HG02840 (cell line): ENCODE results near the gene LRRTM3.

Source experiments
- ATAC-seq: cut with Tn5 transposase; IDR thresholded peaks from one replicate; pipeline ENCODE4 v1.9.1; 2021; ENCODE audit warnings: mild to moderate bottlenecking, moderate library complexity, moderate number of reproducible peaks; ENCODE audit not compliant: unreplicated experiment, low FRiP score

The LRRTM3 gene

DNA sequence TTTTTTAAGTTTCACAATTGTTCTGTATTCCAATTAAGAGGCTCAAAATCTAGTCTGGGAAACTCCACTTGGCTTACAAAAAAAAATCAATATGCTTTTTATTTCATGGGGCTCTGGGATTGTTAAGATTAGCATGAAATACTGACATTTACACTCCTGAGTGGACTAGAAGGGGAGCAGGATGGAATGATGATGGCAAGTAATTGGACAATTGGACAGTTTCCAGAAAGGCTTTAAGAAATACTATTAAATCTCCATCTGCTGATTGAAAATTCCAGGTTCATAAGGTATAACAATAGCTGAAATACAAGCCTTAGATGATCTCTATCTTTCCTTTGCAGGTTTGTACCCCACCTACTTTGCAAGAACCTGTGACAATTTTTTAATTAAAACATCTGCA, 184.4 kb downstream of the LRRTM3 start:
- no peak for ATAC-seq

DNA sequence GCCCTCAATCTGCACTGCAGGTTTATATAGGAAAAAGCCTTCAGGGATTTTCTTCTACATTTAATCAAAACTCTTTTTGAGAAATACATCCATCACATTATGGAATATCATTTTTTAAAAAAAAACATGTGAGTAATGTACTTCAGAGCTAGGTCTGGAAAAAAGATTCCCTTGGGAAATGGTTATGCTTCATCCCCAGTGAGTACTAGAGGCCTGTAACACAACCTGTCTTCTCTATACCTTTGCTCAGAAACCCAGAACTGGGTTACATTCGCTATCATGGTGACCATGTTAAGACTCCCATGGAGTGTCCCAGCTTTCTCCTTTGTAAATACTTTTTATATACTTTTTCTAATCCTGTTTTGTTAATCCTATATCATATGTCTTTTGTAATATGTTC, 186.9 kb downstream of the LRRTM3 start:
- no peak for ATAC-seq

- no peak for ATAC-seq
These were observed 189.1 kb downstream of the LRRTM3 start for GRCh38 chr10:67114945-67115344.

- ATAC-seq: no peak
These were observed 190.1 kb downstream of the LRRTM3 start for GRCh38 chr10:67115972-67116371.

GRCh38 chr10:67119651-67120050, 193.8 kb downstream of the LRRTM3 start:
- no peak for ATAC-seq

DNA sequence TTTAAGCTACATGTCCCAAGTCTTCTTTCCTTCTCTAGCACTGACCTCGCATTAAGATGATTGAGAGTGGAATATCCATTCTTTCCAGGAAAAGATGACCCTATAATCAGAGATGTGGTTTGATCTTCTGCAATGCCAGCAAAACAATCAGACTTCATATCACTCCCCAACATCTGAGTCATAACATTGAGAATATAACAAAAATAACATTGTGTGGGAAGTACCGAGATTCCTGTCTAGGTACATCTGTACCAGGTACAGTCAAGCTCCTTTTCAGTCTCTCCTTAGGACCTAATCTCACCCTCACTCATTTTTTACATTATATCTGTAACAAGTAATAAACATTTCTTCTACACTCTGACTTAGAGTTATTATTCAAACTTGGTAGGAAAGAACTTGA, 201.6 kb downstream of the LRRTM3 start:
- no peak for ATAC-seq

DNA sequence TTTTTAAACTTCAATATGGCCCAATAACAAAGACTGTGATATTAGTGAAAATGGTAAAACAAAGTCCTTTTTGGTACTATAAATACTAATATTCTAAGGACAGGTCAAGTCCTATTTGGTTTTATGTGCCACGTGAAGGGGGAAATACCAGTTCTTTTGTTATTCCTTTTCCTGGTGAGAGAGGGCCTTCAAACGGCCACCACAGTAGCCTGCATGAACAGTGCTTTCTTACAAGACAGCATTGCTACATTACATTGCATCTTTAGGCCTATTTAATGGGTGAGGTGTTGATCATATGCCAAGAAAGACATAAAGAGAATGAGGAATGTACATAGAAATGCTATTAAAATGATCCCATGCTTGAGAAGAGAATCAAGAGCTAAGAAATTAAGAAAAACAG, 214.8 kb downstream of the LRRTM3 start:
- no peak for ATAC-seq

DNA sequence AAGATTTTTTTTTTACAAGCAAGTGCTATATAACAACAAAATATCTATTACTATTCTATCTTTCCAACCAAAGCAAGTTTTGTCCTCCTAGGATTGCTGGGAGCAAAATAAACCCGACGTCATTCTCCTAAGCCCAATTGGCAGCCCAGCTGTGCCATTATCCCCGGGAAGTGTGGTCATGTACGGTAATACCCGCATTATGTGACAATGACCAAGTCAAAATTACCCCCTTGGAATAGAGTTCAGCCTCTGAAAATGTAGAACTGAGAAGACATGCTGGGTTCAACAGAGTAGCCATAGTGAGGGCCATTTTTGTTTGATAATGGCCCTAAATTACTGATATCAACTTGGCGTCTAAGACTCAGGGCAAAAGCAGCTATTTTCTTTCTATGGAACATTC, 215.5 kb downstream of the LRRTM3 start:
- ATAC-seq: no peak

DNA sequence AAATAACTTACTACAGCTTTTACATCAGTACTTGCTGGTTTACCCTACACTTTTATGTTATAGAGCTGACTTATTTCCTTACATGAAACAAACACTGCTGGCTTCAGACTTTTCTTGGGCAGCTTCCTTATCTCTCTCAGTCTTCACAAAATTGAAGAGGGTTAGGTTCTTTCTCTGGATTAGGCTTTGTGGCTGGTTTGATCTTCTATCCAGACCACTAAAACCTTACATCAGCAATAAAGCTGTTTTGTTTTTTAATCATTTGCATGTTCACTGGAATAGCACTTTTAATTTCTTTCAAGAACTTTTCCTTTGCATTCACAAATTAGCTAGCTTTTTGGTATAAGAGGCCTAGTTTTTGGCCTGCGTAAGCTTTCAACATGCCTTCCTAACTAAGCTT, 218.7 kb downstream of the LRRTM3 start:
- no peak for ATAC-seq
